Coronary artery (tissue), 2 donors: ENCODE data around the gene TMCO4.

Source experiments
- DNase-seq: peaks from one replicate; pipeline ENCODE4 v3.0.0-alpha.2; 2017; ENCODE audit warnings: low spot score
- H3K27ac ChIP-seq, 2 donors: fragments of 200-600 bp; sonication (generic); one replicate each; pipeline ENCODE4 v1.5.1; 2016 to 2019
- H3K4me3 ChIP-seq: fragments of 200-600 bp; sonication (generic); 2 replicates; pipeline ENCODE4 v1.5.1; 2016; ENCODE audit warnings: mild to moderate bottlenecking, moderate library complexity
- TF ChIP-seq, protein P1 (sequence below): fragments of 200-600 bp; sonication (generic); IDR thresholded peaks from one replicate; pipeline ENCODE4 v1.5.1; 2019; ENCODE audit warnings: antibody characterized with exemption

The TMCO4 gene

DNA sequence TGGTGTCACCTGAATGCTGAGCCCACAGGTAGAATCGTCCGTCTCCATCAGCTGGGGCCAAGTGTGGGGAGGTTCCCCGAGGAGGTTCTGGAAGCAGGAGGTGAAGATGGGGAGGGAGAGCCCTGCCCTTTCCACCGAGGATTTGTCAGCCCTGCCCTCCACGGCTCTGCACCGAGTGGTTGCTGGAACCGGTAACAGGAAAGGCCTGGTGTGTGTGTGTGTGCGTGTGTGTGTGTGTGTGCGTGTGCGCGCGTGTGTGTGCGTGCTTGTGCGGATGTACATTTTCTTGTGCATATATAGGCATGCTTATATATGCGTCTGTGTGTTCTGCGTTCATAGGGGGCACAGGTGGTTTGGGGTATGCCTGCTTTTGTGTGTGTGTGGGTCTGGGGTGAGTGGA is 152.1 kb downstream of the TMCO4 start:
- DNase-seq, result no peak
- H3K27ac ChIP-seq, result peak overlapping the region in 1 of 2 donors; percentile 90
- H3K4me3 ChIP-seq, result peak overlapping the region; percentile 34
- TF ChIP-seq, protein P1, sequence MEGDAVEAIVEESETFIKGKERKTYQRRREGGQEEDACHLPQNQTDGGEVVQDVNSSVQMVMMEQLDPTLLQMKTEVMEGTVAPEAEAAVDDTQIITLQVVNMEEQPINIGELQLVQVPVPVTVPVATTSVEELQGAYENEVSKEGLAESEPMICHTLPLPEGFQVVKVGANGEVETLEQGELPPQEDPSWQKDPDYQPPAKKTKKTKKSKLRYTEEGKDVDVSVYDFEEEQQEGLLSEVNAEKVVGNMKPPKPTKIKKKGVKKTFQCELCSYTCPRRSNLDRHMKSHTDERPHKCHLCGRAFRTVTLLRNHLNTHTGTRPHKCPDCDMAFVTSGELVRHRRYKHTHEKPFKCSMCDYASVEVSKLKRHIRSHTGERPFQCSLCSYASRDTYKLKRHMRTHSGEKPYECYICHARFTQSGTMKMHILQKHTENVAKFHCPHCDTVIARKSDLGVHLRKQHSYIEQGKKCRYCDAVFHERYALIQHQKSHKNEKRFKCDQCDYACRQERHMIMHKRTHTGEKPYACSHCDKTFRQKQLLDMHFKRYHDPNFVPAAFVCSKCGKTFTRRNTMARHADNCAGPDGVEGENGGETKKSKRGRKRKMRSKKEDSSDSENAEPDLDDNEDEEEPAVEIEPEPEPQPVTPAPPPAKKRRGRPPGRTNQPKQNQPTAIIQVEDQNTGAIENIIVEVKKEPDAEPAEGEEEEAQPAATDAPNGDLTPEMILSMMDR, result no peak

DNA sequence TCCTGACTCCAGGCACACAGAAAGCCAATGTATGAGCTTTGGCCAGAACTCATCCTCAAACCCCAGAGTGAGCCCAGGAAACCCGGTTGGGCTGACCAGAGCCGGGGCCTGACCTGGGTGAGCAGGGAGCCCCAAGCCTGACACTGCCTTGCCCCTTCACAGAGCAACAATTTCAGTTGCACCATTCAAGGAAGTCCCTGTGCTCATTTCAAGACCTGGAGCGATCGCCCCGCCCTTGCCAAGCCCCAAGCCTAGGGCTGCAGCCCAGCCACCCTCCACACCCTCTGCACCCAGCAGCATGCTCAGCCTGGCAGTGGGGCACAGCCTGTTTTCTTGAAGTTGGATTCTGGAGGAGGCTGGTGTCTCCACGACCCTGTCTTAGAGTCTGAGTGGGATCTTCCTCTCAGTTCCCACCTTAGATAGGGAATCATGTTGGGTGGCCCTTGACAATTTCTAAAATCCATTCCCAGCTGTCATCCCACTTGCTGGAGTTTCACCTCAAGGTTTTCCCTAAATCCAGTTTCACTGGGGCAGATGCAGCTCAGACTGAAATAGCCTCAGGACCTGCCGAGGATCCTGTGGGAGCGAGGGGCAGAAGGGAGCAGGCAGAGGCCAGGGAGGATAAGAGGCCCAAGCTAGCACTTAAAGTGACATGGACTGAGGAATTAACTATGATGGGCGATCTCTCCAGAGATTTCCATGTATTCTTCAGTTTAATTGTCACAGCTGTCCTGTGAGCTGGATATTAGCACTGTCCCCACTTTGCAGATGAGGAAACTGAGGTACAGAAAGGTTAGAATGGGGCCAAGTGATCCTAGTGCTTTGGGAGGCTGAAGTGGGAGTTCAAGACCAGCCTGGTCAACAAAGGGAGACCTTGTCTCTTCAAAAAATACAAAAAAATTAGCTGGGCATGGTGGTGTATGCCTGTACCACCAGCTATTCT is 153.1 kb downstream of the TMCO4 start:
- peak overlapping the region in 1 of 2 donors; percentile 90 for H3K27ac ChIP-seq
- DNase-seq, result no peak
- peak overlapping the region; percentile 94 for H3K4me3 ChIP-seq
- TF ChIP-seq, protein P1, result no peak

DNA sequence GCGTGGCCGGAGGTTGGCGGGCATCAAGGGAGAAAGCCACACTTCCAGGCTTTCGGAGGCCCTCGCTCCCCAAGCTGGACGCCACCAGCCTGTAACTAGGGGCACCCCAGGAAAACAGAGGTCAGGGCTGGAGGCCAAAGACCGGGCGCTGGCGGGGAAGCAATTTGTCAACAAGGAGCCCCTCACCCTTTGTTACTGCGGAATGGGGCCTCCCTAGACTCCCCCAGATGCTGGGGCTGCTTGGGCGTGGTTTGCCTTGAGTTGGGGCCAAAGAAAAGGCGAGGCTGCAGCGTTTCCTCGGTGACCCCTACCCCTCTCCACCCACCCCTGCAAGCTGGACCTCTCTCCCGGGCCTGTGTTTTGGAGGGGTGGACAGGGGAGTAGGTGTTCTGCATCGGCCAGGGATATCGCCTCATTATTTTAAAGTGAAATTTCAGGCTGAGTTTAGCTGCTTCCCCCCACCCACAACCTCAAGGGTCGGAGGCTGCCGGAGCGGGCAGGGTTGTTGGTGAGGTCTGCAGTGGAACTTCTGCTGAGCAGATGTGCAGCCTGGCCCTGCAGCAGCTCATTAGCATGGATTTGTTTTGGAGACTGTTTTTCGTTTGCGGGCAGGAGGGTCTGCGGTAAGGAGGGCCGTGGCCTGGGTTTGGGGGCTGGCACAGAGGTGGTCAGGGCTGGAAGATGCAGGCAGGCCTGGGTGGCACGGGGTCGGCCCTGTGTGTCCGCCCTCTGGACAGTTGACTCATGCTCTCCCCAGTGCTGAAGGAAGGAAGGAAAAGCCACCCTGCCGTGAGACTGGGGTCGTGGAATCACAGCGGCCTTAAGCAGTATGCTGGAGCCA is 154.1 kb downstream of the TMCO4 start:
- H3K4me3 ChIP-seq, result peak overlapping the region; percentile 94
- TF ChIP-seq, protein P1, result no peak
- H3K27ac ChIP-seq, result peak overlapping the region; percentile 90
- DNase-seq, result peak; percentile 72

DNA sequence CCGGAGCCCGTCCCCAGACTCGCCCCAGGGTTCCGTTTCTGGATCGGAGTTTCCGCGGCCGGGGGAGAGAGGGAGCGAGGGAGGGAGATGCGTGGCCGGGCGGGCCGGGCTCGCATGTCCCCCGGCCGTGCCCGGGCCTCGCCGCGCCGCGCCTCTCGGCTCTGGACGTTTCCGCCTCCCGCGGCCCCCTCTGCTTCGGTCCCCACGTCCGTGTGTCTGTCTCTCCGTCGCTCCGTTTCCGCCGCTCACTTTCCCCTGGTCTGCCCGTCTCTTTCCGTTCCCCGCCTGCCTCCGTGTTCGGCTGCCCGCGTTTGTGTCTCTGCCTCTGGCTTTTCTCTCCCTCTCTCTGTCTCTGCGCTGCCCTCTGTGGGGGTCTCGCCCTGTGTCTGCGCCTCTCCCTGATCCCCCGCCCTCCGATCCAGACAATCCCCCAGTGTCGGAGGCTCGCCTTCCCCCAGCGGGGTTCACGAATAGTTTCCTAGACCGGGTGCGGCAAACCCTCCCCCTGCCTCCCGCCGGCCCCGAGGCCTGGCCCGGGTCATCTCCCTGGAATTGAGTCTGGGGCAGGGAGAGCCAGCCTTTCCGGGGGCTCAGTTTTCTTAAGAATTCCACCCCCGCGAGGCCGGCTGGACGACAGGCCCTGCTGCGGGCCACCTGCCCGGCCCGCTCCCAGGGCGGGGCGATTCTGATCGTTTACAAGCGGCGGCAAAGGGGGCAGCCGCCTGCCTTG is 154.9 kb downstream of the TMCO4 start:
- DNase-seq, result peak; percentile 78
- TF ChIP-seq, protein P1, result no peak
- peak overlapping the region; percentile 94 for H3K4me3 ChIP-seq

DNA sequence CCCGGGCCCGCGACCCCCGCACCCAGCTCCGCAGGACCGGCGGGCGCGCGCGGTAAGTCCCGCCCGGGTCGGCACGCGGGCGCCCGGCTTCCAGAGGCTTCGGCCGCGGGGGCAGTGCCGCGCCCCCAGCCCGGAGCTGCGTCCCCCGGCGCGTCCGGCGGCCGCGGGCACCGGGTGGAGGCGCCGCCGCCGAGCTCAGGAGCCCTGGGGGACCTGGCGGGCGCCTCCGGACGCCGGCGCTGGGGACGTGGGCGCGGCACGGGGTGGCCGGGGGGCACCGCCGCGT is 155.4 kb downstream of the TMCO4 start:
- TF ChIP-seq, protein P1, result no peak
- Histone ChIP-seq H3K4me3 (peak overlapping the region; percentile 94), H3K27ac (peak overlapping the region; percentile 90)
- no peak for DNase-seq

More for the DNA sequence above, 154.9 kb downstream of the TMCO4 start:
- H3K27ac ChIP-seq, result peak overlapping the region; percentile 90

DNA sequence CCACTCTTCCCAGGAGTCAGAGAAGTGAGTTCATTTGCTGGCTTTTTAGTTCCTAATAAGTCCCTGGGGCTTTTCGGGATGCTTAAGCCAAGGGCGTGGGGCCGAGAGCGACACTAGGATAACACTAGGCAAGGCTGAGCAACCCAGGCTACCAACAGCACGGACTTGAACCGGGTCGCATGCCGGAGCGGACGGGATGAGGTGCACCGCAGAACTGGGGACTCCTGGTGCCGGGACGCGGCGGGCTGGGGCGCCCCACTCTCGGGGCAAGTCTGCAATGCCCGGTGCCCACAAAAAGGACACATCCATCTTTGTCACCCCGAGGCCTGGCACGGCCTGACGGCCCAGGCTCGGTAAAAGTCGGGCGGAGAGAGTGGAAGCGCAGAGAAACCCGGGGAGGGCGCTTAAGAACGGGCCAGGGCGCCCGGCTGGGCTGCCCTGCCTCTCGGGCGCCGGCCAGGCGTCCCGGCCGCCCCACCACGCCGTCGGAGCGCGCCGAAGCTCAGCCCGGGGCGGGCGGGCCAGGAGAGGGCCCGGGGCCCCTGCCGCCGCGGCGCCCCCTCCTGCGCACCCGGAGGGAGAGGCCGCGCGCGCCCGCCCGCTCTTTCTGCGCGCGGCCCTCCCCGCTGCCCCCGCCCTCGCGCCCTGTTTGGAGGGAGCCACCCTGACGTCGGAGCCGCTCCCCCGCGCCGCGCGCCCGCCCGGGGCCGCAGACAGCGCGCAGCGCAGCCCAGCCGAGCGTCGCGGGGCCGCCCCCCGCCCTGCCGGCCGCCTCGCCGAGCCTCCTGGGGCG is 155.9 kb downstream of the TMCO4 start, which contains the start of gene NBL1:
NBL1 (plus strand) TSS at position 710 of the 793 bp plus-strand sequence. CDS start 10,720 bp downstream, outside the sequence.
- H3K4me3 ChIP-seq, result peak within 1 kb of the TSS; percentile 94
- DNase-seq, result peak; percentile 74
- peak within 1 kb of the TSS; percentile 90 for H3K27ac ChIP-seq
- TF ChIP-seq, protein P1, result no peak
